Left ventricle myocardium superior (tissue), 1 donor: ENCODE data around the gene RBMX2. TPM values are rescaled to one million over a fixed set of nuclear protein-coding genes. Genes with fewer than 3 reads are reported as not detected.

Experiments used
- ATAC-seq: fragments of 200-7000 bp; cut with Tn5 transposase; one replicate; pipeline ENCODE4 v1.9.1; 2020; ENCODE audit warnings: mild to moderate bottlenecking, moderate library complexity
- DNase-seq: peaks from one replicate; pipeline ENCODE4 v3.0.0-alpha.2; 2020
- intact Hi-C: fragments of 100-400 bp; cut with micrococcal nuclease; formaldehyde crosslinking; loops from one replicate; pipeline ENCODE4 v1.11.0; 2022
- total RNA-seq: library from RNA; stranded (reverse); fragmentation: NEBNext Ultra II Directional; extraction: Animal tissue kit (Norgen Biotek cat#: 25700); gene quantifications from one replicate; pipeline ENCODE4 v1.2.1, GENCODE V29; 2021
- donor health status: DM: no; HTN: yes; CAD: no; lungs with severe emphysema.

RBMX2 gene
- total RNA-seq, 1 donor from 2014 or later = 11.4 TPM

DNA sequence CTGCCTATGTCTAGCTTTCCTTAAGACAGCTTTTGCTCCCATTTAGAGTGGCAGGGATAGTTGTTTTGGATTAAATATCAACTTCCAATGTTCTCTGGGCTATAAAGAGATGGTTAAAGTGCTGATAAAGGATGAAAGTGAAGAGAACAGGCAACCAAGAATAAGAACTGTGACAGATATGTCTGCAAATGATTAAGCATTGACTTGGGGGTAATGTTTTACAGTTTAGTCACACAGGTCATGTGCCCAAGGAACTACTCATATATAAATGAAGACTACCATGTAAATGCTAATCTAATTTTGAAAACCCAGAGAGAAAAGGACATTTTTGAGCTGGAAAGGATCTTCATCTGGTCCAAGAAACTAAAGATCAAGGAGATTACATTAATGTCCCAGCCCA, 42.1 kb downstream of the RBMX2 start:
- intact Hi-C loops = no loop called here
- DNase-seq (no peak), ATAC-seq (no peak)

DNA sequence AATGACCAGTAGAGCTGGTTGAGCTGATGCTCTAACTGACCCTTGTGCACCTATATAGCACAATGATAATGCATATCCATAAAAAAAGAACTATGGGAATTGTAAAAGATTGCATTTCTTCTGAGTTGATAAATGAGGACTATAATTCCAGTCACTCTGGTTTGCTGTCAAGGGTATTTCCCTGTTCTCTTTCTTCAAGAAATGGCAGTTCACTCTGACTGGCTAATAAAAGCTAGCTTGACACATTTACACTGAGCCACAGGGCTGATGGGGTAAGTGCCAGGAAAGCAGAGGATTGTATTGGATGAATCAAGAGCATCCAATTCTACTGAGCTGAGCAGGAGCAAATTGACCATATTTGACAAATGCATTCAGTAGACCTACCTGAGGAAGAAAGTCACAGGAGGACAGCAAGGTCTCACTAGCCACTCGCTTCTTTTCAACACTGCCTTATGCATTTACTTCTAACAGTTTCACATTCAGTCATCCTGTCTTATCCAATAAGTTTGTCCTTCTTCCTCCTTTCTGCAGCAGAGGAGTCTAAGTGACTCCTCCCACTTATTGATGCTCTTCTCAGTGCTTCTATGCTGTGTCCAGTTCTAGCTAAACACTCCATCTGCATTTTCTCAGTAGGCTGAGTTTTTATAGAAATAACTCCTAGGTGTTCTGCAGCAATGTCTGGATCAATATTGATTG, 43.0 kb downstream of the RBMX2 start:
- ATAC-seq (no peak), DNase-seq (no peak)
- intact Hi-C loops = no loop called here

DNA sequence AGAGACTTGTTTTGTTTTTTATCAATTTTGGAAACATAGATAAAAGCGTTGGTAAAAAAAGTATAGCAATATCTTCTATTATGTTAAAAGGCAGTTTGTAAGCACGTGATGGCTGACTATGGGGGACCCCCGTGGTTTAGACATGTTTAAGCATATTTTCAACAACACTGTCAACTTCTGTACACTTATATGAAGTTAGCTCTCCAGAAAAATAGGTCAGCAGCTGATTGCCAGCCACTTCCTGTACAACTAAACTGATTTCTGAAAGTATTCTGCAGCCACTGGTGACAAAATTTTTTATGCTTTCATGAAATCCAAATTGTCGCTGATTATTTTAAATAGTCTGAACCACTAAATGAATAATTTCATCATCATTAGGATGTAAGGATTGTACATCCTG, 45.2 kb downstream of the RBMX2 start:
- ATAC-seq (no peak), DNase-seq (no peak)
- intact Hi-C loops = no loop called here

Other genes starting within 250 kb of the RBMX2 start
- 134 TPM for gene AIFM1, start 236.1 kb upstream of the RBMX2 start, total RNA-seq
- gene RAB33A, start 230.0 kb upstream of the RBMX2 start, total RNA-seq = 0.59 TPM
- 1.4 TPM for gene ZNF280C, start 133.1 kb upstream of the RBMX2 start, total RNA-seq
- 3.6 TPM for gene SLC25A14, start 62.1 kb upstream of the RBMX2 start, total RNA-seq
- not detected for gene GPR119, start 16.3 kb upstream of the RBMX2 start, total RNA-seq